GM23338 (cell line): ENCODE data around the gene TMEM116. TPM values are rescaled to one million over a fixed set of nuclear protein-coding genes. Genes with fewer than 3 reads are reported as not detected.

Source experiments
- ATAC-seq: fragments of 200-7000 bp; cut with Tn5 transposase; 3 replicates; pipeline ENCODE4 v1.9.1; 2020
- DNase-seq: peaks from one replicate; pipeline ENCODE4 v3.0.0-alpha.2; 2015; ENCODE audit warnings: low spot score
- H2AFZ ChIP-seq: fragments of 200-600 bp; sonication (generic); 2 replicates; pipeline ENCODE4 v1.8.0; 2016; ENCODE audit warnings: antibody characterized with exemption, mild to moderate bottlenecking, moderate library complexity
- H3F3A ChIP-seq: fragments of 200-600 bp; sonication (generic); replicated peaks from 2 replicates; pipeline ENCODE4 v1.8.0; 2017; ENCODE audit warnings: antibody characterized with exemption, mixed run types, low read depth
- H3K27ac ChIP-seq: fragments of 200-600 bp; sonication (generic); 2 replicates; pipeline ENCODE4 v1.6.1; 2016; ENCODE audit warnings: low read depth
- H3K27me3 ChIP-seq: fragments of 200-600 bp; sonication (generic); 2 replicates; pipeline ENCODE4 v1.8.0; 2016; ENCODE audit warnings: mild to moderate bottlenecking, mixed run types, moderate library complexity; ENCODE audit not compliant: insufficient read depth
- H3K36me3 ChIP-seq: fragments of 200-600 bp; sonication (generic); 2 replicates; pipeline ENCODE4 v1.8.0; 2016; ENCODE audit warnings: mild to moderate bottlenecking; ENCODE audit not compliant: insufficient read depth
- H3K4me1 ChIP-seq: fragments of 200-600 bp; sonication (generic); 2 replicates; pipeline ENCODE4 v1.8.0; 2016; ENCODE audit warnings: mild to moderate bottlenecking, moderate library complexity; ENCODE audit not compliant: insufficient read depth
- H3K4me2 ChIP-seq: fragments of 200-600 bp; sonication (generic); 2 replicates; pipeline ENCODE4 v1.7.1; 2017; ENCODE audit warnings: mixed run types
- H3K4me3 ChIP-seq: fragments of 200-600 bp; sonication (generic); 2 replicates; pipeline ENCODE4 v1.6.1; 2016; ENCODE audit warnings: mixed run types
- H3K79me2 ChIP-seq: fragments of 200-600 bp; sonication (generic); replicated peaks from 2 replicates; pipeline ENCODE4 v1.8.0; 2017; ENCODE audit warnings: mild to moderate bottlenecking; ENCODE audit not compliant: insufficient read depth
- H3K9me2 ChIP-seq: fragments of 200-600 bp; sonication (generic); 2 replicates; pipeline ENCODE4 v1.8.0; 2017; ENCODE audit not compliant: insufficient read depth
- H4K20me1 ChIP-seq: fragments of 200-600 bp; sonication (generic); replicated peaks from 2 replicates; pipeline ENCODE4 v1.8.0; 2017; ENCODE audit warnings: mild to moderate bottlenecking; ENCODE audit not compliant: insufficient read depth
- H3K27ac Mint-ChIP-seq: 2 replicates; pipeline ENCODE4 v1.8.0; 2020; ENCODE audit warnings: inconsistent platforms, mild to moderate bottlenecking, moderate library complexity, mixed read lengths
- H3K27me3 Mint-ChIP-seq: 3 replicates; pipeline ENCODE4 v1.8.0; 2022; ENCODE audit warnings: low read depth, mild to moderate bottlenecking, moderate library complexity, mixed read lengths, inconsistent platforms; ENCODE audit not compliant: insufficient read depth, poor library complexity
- H3K36me3 Mint-ChIP-seq: 3 replicates; pipeline ENCODE4 v1.8.0; 2021; ENCODE audit warnings: low read depth, mild to moderate bottlenecking, inconsistent platforms, moderate library complexity, mixed read lengths
- H3K4me1 Mint-ChIP-seq: 3 replicates; pipeline ENCODE4 v1.8.0; 2020; ENCODE audit warnings: mild to moderate bottlenecking, inconsistent platforms, mixed read lengths
- H3K4me3 Mint-ChIP-seq: 3 replicates; pipeline ENCODE4 v1.8.0; 2021; ENCODE audit warnings: moderate library complexity, mild to moderate bottlenecking, inconsistent platforms, mixed read lengths
- H3K9me3 Mint-ChIP-seq: 3 replicates; pipeline ENCODE4 v1.8.0; 2020; ENCODE audit warnings: moderate library complexity, mild to moderate bottlenecking, inconsistent platforms, mixed read lengths
- CREB1 ChIP-seq: fragments of 250-450 bp; sonication (Bioruptor Pico); IDR thresholded peaks from 2 replicates; pipeline ENCODE4 v1.5.0; 2020; ENCODE audit warnings: low read depth, mild to moderate bottlenecking, moderate library complexity
- CTCF ChIP-seq, 2 experiments: fragments of 200-600 bp in 1 of 2; sonication (generic) in 1 of 2; conservative IDR thresholded peaks; 2 replicates each; pipeline versions ENCODE4 v1.5.1 to v1.6.1; 2016 to 2017; ENCODE audit warnings: antibody characterized with exemption in 2 of 2, low read depth in 2 of 2, mild to moderate bottlenecking in 2 of 2, moderate library complexity in 1 of 2
- NANOG ChIP-seq: IDR thresholded peaks from 2 replicates; pipeline ENCODE4 v1.6.1; 2016; ENCODE audit warnings: antibody characterized with exemption, borderline replicate concordance
- POLR2AphosphoS5 ChIP-seq: IDR thresholded peaks from 2 replicates; pipeline ENCODE4 v1.6.1; 2016; ENCODE audit warnings: antibody characterized with exemption, low read depth
- STAT1 ChIP-seq: IDR thresholded peaks from one replicate; pipeline ENCODE4 v1.6.1; 2016; ENCODE audit warnings: antibody characterized with exemption; ENCODE audit not compliant: unreplicated experiment
- ZNF114 ChIP-seq: fragments of 250-450 bp; sonication (Bioruptor Pico); IDR thresholded peaks from 2 replicates; pipeline ENCODE4 v1.5.0; 2020; ENCODE audit warnings: mild to moderate bottlenecking, moderate library complexity
- ZNF331 ChIP-seq: fragments of 250-450 bp; sonication (Bioruptor Pico); IDR thresholded peaks from 2 replicates; pipeline ENCODE4 v1.5.0; 2020; ENCODE audit warnings: low read depth, mild to moderate bottlenecking, moderate library complexity
- polyA plus RNA-seq: library from polyadenylated mRNA; unstranded; fragments of >200 nt; fragmentation: Nextera tagmentation; extraction: Ambion mirVana; gene quantifications from 2 replicates; pipeline ENCODE4 v1.2.1, GENCODE V29; 2016
- total RNA-seq: library from RNA; depleted of rRNA; stranded (reverse); fragments of >200 nt; shearing (Covaris generic); gene quantifications from 2 replicates; pipeline ENCODE4 v1.2.3, GENCODE V29; 2014
- TF ChIP-seq, protein P1 (sequence below): IDR thresholded peaks from one replicate; pipeline ENCODE4 v1.6.1; 2018; ENCODE audit warnings: antibody characterized with exemption; ENCODE audit not compliant: unreplicated experiment
- TF ChIP-seq, protein P2 (sequence below): IDR thresholded peaks from 2 replicates; pipeline ENCODE4 v1.6.1; 2016; ENCODE audit warnings: antibody characterized with exemption

The TMEM116 gene
- total and polyA plus RNA-seq, 2 experiments from 2014 or later, result 8.0 to 10.4 TPM

DNA sequence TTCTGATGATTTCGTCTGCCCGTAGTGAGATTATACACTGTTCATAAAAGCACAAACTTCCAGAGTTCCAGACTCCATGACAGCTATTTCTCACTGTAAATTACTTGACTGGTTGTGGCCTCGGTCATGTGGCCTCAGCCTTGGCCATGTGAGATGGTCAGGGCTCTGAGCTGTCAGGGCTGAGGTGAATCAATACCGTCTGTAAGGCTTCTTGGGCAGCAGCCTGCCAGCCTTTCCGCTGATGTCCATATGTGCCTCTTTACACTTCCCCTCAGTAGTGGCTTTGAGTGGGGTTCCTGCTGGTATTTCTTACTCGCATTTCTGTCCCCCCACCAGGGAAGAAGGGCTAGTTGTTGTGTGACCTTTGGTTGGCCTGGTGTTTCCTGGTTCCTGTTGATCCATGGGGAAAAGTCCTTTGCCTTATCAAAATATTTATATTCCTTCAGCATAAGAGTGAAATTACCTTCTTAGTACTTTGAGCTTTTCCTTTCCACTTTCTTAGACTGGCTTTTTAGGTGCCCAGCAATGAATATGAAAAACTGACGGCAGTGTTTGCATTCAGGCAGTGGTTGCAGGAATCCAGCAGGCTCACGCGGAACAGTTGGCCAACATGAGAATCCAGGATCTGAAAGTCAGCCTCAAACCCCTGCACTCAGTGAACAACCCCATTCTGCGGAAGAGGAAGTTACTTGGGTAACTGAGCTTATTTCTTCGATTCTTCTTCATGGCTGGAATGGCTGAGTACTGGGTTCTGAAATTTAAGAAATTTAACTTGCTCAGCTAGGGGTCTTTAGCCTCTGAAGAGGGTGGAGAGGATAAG, 124.8 kb downstream of the TMEM116 start:
- Histone ChIP-seq H3K4me1 (no peaks in the 10 kb centered on the region), H3K4me2 (no peak overlapping the region), H3K79me2 (no peaks in the 10 kb centered on the region; the same call in 1 of the 2 replicates), H3K4me3 (no peak overlapping the region), H4K20me1 (peaks cover 15% of the 10 kb centered on the region), H3F3A (peaks cover 21% of the 10 kb centered on the region; the same call in 1 of the 2 replicates), H3K27me3 (no peaks in the 10 kb centered on the region), H2AFZ (no peak overlapping the region), H3K9me2 (no peaks in the 10 kb centered on the region), H3K27ac (no peak overlapping the region), H3K36me3 (peaks cover 44% of the 10 kb centered on the region)
- no peaks in the 10 kb centered on the region for H3K9me3 Mint-ChIP-seq
- ATAC-seq (no peak), DNase-seq (no peak)
- no peak overlapping the region for H3K4me3 Mint-ChIP-seq
- H3K27ac Mint-ChIP-seq, result no peak overlapping the region; the same call in 1 of the 2 replicates
- H3K36me3 Mint-ChIP-seq, result peaks cover 91% of the 10 kb centered on the region
- H3K4me1 Mint-ChIP-seq, result no peaks in the 10 kb centered on the region
- H3K27me3 Mint-ChIP-seq, result no peaks in the 10 kb centered on the region
- TF ChIP-seq NANOG (no peak), ZNF114 (no peak), POLR2AphosphoS5 (no peak), ZNF331 (CRISPR knock-in tag) (no peak), STAT1 (no peak)
- TF ChIP-seq, protein P1, sequence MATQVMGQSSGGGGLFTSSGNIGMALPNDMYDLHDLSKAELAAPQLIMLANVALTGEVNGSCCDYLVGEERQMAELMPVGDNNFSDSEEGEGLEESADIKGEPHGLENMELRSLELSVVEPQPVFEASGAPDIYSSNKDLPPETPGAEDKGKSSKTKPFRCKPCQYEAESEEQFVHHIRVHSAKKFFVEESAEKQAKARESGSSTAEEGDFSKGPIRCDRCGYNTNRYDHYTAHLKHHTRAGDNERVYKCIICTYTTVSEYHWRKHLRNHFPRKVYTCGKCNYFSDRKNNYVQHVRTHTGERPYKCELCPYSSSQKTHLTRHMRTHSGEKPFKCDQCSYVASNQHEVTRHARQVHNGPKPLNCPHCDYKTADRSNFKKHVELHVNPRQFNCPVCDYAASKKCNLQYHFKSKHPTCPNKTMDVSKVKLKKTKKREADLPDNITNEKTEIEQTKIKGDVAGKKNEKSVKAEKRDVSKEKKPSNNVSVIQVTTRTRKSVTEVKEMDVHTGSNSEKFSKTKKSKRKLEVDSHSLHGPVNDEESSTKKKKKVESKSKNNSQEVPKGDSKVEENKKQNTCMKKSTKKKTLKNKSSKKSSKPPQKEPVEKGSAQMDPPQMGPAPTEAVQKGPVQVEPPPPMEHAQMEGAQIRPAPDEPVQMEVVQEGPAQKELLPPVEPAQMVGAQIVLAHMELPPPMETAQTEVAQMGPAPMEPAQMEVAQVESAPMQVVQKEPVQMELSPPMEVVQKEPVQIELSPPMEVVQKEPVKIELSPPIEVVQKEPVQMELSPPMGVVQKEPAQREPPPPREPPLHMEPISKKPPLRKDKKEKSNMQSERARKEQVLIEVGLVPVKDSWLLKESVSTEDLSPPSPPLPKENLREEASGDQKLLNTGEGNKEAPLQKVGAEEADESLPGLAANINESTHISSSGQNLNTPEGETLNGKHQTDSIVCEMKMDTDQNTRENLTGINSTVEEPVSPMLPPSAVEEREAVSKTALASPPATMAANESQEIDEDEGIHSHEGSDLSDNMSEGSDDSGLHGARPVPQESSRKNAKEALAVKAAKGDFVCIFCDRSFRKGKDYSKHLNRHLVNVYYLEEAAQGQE, result no peak
- TF ChIP-seq, protein P2, sequence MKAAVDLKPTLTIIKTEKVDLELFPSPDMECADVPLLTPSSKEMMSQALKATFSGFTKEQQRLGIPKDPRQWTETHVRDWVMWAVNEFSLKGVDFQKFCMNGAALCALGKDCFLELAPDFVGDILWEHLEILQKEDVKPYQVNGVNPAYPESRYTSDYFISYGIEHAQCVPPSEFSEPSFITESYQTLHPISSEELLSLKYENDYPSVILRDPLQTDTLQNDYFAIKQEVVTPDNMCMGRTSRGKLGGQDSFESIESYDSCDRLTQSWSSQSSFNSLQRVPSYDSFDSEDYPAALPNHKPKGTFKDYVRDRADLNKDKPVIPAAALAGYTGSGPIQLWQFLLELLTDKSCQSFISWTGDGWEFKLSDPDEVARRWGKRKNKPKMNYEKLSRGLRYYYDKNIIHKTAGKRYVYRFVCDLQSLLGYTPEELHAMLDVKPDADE, result no peak

- Mint-ChIP-seq H3K4me1 (no peaks in the 10 kb centered on the region), H3K27me3 (no peaks in the 10 kb centered on the region), H3K4me3 (no peak overlapping the region), H3K27ac (no peak overlapping the region), H3K36me3 (peaks cover 90% of the 10 kb centered on the region), H3K9me3 (no peaks in the 10 kb centered on the region)
- Histone ChIP-seq H3K79me2 (no peaks in the 10 kb centered on the region; the same call in 1 of the 2 replicates), H3K36me3 (peaks cover 42% of the 10 kb centered on the region), H4K20me1 (peaks cover 19% of the 10 kb centered on the region), H3K27me3 (no peaks in the 10 kb centered on the region), H3K4me3 (no peak overlapping the region), H3F3A (peaks cover 19% of the 10 kb centered on the region; the same call in 1 of the 2 replicates), H2AFZ (no peak overlapping the region), H3K4me1 (no peaks in the 10 kb centered on the region), H3K4me2 (no peak overlapping the region), H3K9me2 (no peaks in the 10 kb centered on the region), H3K27ac (no peak overlapping the region)
- DNase-seq (no peak), ATAC-seq (no peak)
- TF ChIP-seq CTCF (conservative IDR thresholded peaks at IDR 0.05; ENCODE audit: low read depth in 2 of 2), result no peak
- TF ChIP-seq POLR2AphosphoS5, result no peak
- no peak for TF ChIP-seq ZNF114
- no peak for TF ChIP-seq CREB1 (CRISPR knock-in tag)
Observed at GRCh38 chr12:111886662-111887545, 126.1 kb downstream of the TMEM116 start.
